Natural killer cell (primary cell): Measurements from ENCODE around the gene KRT76. TPM values are rescaled to one million over a fixed set of nuclear protein-coding genes. Genes with fewer than 3 reads are reported as not detected.

ENCODE experiments used
- ATAC-seq, 3 donors: fragments of 150-1000 bp in 2 of 3; fragments of 200-7000 bp in 1 of 3; cut with Tn5 transposase; 1 replicate in 1 of 3; 2 replicates in 2 of 3; pipeline ENCODE4 v1.10.0; 2021; ENCODE audit warnings: mild to moderate bottlenecking in 2 of 3, moderate library complexity in 2 of 3
- DNase-seq, 2 donors: peaks; one replicate each; pipeline versions ENCODE4 v3.0.0 to v3.0.0-alpha.2; 2013 to 2021; ENCODE audit warnings: mixed read lengths in 1 of 2
- H3K27ac ChIP-seq: one replicate; pipeline ENCODE4 v1.5.1; 2013; ENCODE audit warnings: mild to moderate bottlenecking, low read length
- H3K27me3 ChIP-seq: one replicate; pipeline ENCODE4 v1.6.1; 2013; ENCODE audit warnings: low read length; ENCODE audit not compliant: control insufficient read depth, insufficient read depth
- H3K36me3 ChIP-seq: one replicate; pipeline ENCODE4 v1.6.1; 2013; ENCODE audit warnings: low read length; ENCODE audit not compliant: control insufficient read depth, insufficient read depth
- H3K4me1 ChIP-seq: one replicate; pipeline ENCODE4 v1.6.1; 2013; ENCODE audit warnings: low read length; ENCODE audit not compliant: control insufficient read depth, insufficient read depth
- H3K4me3 ChIP-seq: one replicate; pipeline ENCODE4 v1.5.1; 2013; ENCODE audit warnings: low read length
- H3K9me3 ChIP-seq: one replicate; pipeline ENCODE4 v1.6.1; 2013; ENCODE audit warnings: low read length; ENCODE audit not compliant: control insufficient read depth, insufficient read depth
- H3K27ac Mint-ChIP-seq, 2 donors: one replicate each; pipeline ENCODE4 v1.8.0; 2022; ENCODE audit warnings: mild to moderate bottlenecking in 2 of 2, mixed read lengths in 2 of 2, moderate library complexity in 1 of 2
- H3K27me3 Mint-ChIP-seq, 2 donors: one replicate each; pipeline ENCODE4 v1.8.0; 2022; ENCODE audit warnings: low read depth in 2 of 2, mixed read lengths in 2 of 2
- H3K36me3 Mint-ChIP-seq: one replicate; pipeline ENCODE4 v1.8.0; 2022; ENCODE audit warnings: mixed read lengths
- H3K4me1 Mint-ChIP-seq, 2 donors: one replicate each; pipeline ENCODE4 v1.8.0; 2022; ENCODE audit warnings: mixed read lengths in 2 of 2
- H3K4me3 Mint-ChIP-seq: one replicate; pipeline ENCODE4 v1.8.0; 2022; ENCODE audit warnings: mild to moderate bottlenecking, moderate library complexity, mixed read lengths
- H3K9me3 Mint-ChIP-seq, 2 donors: one replicate each; pipeline ENCODE4 v1.8.0; 2022; ENCODE audit warnings: mixed read lengths in 2 of 2
- WGBS: methylation state at CpG from one replicate; pipeline ENCODE4 v1.1.7; 2013; ENCODE audit warnings: missing lambda C conversion rate; ENCODE audit not compliant: insufficient coverage; 5-methylcytosine and 5-hydroxymethylcytosine counted together
- intact Hi-C: fragments of 100-400 bp; cut with micrococcal nuclease; formaldehyde crosslinking; loops from one replicate; pipeline ENCODE4 v1.14.2; 2022
- total RNA-seq, 4 donors: library from RNA; stranded (reverse); fragments of 120-200 nt in 1 of 4; gene quantifications; one replicate each; pipeline versions ENCODE4 v1.2.3 to v1.2.4, GENCODE V29; 2013 to 2022
- TF ChIP-seq, protein P1 (sequence below): fragments of 200-600 bp; IDR thresholded peaks from one replicate; pipeline ENCODE4 v1.8.0; 2022; ENCODE audit warnings: antibody characterized with exemption

Gene KRT76
- total RNA-seq: not detected
- not detected for total RNA-seq (2013)

DNA sequence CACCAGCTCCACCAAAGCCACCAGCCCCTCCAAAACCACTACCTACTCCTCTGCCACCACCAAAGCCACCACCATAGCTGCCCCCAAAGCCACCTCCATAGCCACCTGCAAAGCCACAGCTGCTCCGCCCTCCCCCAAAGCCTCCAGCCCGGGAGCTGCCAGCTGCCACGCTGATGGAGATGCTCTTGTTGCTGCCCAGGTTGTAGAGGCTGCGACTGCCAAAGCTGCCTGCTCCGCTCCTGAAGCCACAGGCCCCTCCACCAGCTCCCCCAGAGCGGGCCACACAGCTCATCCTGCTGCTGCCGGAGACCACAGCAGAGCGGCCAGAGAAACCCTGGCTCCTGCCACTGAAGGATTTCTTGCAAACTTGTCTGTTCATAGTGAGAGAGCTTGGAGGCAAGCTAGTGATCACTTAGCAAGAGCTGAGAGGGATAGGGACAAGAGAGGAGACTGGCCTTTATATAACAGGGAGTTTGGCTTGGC lies at the start of gene KRT76:
Gene KRT76, minus strand, starts transcription at position 433 of the 483 bp plus-strand sequence. Its CDS starts 54 bp downstream, at position 379.
- no peaks in the 10 kb centered on the region for H3K4me1 ChIP-seq
- peaks cover 15 to 23% of the 10 kb centered on the region in 2 donors for H3K27me3 Mint-ChIP-seq
- ATAC-seq: no peak
- no peak within 1 kb of the TSS for H3K4me3 Mint-ChIP-seq
- no peaks in the 10 kb centered on the region for H3K9me3 ChIP-seq
- H3K9me3 Mint-ChIP-seq: no peaks in the 10 kb centered on the region
- H3K36me3 ChIP-seq: no peaks in the 10 kb centered on the region
- H3K36me3 Mint-ChIP-seq: no peaks in the 10 kb centered on the region
- intact Hi-C loops: no loop called here
- 82% methylated on average over 8 of the region's 8 CpGs for whole genome bisulfite sequencing
- no peak for DNase-seq
- no peak within 1 kb of the TSS for H3K4me3 ChIP-seq
- H3K27ac Mint-ChIP-seq: no peak within 1 kb of the TSS
- peaks cover 0 to 4% of the 10 kb centered on the region in 2 donors for H3K4me1 Mint-ChIP-seq
- TF ChIP-seq, protein P1, sequence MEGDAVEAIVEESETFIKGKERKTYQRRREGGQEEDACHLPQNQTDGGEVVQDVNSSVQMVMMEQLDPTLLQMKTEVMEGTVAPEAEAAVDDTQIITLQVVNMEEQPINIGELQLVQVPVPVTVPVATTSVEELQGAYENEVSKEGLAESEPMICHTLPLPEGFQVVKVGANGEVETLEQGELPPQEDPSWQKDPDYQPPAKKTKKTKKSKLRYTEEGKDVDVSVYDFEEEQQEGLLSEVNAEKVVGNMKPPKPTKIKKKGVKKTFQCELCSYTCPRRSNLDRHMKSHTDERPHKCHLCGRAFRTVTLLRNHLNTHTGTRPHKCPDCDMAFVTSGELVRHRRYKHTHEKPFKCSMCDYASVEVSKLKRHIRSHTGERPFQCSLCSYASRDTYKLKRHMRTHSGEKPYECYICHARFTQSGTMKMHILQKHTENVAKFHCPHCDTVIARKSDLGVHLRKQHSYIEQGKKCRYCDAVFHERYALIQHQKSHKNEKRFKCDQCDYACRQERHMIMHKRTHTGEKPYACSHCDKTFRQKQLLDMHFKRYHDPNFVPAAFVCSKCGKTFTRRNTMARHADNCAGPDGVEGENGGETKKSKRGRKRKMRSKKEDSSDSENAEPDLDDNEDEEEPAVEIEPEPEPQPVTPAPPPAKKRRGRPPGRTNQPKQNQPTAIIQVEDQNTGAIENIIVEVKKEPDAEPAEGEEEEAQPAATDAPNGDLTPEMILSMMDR: no peak
- peaks cover 2% of the 10 kb centered on the region for H3K27me3 ChIP-seq
- H3K27ac ChIP-seq: no peak within 1 kb of the TSS

DNA sequence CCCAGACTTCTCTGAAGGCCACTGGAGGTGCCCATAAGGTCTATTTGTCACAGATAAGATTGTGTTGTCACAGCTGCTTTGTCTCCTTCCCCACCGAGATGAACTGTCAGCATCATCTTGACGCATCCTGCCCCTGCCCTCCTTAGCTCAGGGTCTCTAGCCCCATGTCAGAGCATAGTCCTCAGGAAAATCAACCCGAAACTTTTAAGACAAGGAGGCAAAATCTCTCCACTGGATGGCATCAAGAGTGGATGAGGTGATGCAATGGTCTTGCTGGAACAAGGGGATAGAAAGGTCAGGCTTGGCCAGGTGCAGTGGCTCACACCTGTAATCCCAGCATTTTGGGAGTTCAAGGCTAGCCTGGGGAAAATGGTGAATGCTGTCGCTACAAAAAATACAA lies 48.8 kb upstream of the KRT76 start:
- peaks cover 0 to 5% of the 10 kb centered on the region in 2 donors for H3K27me3 Mint-ChIP-seq
- H3K4me1 Mint-ChIP-seq: peaks cover 0 to 16% of the 10 kb centered on the region in 2 donors
- H3K27ac Mint-ChIP-seq: no peak overlapping the region

DNA sequence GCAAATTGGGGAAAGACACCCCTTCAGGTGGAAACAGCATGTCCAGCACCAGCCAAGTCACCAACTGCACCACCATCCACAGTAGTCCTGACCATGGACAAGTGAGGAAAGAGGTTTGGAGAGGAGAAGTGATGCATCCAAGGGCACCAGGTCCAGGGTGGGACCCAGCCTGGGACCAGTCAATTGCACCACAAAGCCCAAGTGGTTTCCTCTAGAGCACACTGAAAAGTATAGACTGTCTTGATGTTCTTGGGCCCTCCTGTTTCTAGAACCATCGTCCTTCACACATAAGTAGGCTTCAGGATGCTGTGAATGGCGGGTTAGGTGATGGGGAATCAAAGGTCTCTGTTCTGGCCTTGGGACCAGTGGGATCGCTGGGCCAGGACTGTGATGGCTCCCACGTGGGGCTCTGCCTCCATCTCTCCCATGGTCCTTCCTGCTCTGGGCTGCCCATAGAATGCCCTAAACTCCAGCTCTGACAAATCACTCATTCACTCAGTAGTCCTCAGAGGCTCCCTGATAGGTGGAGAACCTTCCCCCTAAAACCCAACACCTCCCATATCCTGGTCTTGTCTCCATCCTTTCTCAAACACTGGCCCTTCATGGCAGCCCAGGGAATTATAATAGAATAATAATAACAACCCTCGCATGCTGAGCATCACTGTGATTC lies 47.7 kb upstream of the KRT76 start:
- Histone ChIP-seq H3K4me3 (no peak overlapping the region), H3K4me1 (no peaks in the 10 kb centered on the region), H3K27me3 (no peaks in the 10 kb centered on the region), H3K27ac (no peak overlapping the region), H3K9me3 (no peaks in the 10 kb centered on the region), H3K36me3 (no peaks in the 10 kb centered on the region)
- H3K27ac Mint-ChIP-seq: no peak overlapping the region
- peaks cover 0 to 3% of the 10 kb centered on the region in 2 donors for H3K27me3 Mint-ChIP-seq
- WGBS: 94% methylated on average over 5 of the region's 5 CpGs
- no peak overlapping the region for H3K4me3 Mint-ChIP-seq
- TF ChIP-seq, protein P1: no peak
- intact Hi-C loops: no loop called here
- no peaks in the 10 kb centered on the region for H3K36me3 Mint-ChIP-seq
- ATAC-seq (no peak), DNase-seq (no peak)
- no peaks in the 10 kb centered on the region for H3K9me3 Mint-ChIP-seq
- H3K4me1 Mint-ChIP-seq: peaks cover 7 to 12% of the 10 kb centered on the region in 2 donors

More for the DNA sequence above, 48.8 kb upstream of the KRT76 start:
- no peak overlapping the region for H3K4me3 ChIP-seq
- ATAC-seq (no peak), DNase-seq (no peak)
- intact Hi-C loops: no loop called here
- H3K36me3 Mint-ChIP-seq: no peaks in the 10 kb centered on the region
- H3K36me3 ChIP-seq: no peaks in the 10 kb centered on the region
- no peak overlapping the region for H3K27ac ChIP-seq
- H3K4me1 ChIP-seq: no peaks in the 10 kb centered on the region
- H3K9me3 ChIP-seq: no peaks in the 10 kb centered on the region
- no peaks in the 10 kb centered on the region for H3K27me3 ChIP-seq
- 85% methylated on average over 4 of the region's 4 CpGs for WGBS
- TF ChIP-seq, protein P1: no peak
- no peaks in the 10 kb centered on the region for H3K9me3 Mint-ChIP-seq
- H3K4me3 Mint-ChIP-seq: no peak overlapping the region
